Activated CD4-positive, alpha-beta T cell treated with anti-CD3 and anti-CD28 coated beads, Interleukin-2, Interleukin-4, amounts not matched to agents 100 ng/mL and 50 ng/mL, durations not matched to agents 16 hours and 8 hours (primary cell): ENCODE measurements around the gene LSM3.

Experiments used
- DNase-seq: peaks from one replicate; pipeline ENCODE4 v3.0.0-alpha.2; 2020; ENCODE audit warnings: low spot score

LSM3 gene

DNA sequence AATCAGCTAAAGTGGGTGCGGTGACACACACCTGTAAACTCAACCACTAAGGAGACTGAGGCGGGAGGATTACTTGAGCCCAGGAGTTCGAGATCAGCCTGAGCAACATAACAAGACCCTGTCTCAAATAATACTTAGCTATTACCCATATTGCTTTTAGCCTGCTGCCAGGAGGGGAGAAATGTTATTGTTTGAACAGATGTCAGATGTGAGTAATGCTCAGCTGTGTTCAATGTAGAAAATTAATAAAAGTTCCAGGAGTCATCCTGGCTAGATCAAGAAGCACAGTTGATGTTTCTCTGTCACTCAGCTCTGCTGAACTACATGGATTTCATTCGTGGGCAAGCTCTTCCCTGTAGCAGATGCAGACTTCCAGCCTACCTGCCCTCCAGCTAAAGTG, 22.2 kb downstream of the LSM3 start:
- DNase-seq = no peak

DNA sequence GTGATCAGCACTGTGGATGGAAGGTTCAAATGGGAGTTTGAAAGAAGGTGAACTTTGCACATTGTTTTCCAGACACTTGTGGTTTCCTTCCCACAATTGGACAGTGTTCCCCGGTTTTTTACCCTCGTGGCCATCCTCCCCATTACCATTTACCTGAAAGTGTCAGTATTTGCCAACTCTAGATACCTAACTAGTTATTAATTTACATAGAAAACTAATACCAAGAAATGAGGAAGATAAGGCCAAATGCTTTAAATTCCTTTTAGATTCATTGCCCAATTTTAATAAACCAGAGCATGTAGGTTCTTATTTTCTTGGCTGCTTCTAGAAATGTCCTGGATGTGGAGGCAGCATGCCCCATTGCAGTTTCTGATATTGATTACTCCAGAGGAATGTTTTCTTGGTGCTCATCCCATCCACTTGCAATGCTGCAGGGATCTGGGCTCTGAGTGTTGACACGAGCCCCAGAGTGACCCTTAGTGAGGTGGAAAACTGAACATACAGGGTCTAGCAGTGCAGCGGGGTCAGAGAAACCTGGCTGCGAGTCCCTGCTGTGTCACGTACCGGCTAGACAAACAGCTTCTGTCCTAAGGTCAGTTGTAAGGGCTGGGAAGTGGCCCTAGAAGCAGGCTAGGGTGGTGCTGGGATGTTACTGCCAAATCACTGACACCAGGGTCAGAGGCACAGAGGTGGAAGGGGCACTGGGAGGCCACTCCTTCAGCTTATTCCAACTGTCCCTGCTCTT, 23.5 kb downstream of the LSM3 start:
- DNase-seq = no peak

- DNase-seq = no peak
Observed at GRCh38 chr3:14202874-14203520, 24.4 kb downstream of the LSM3 start.

DNA sequence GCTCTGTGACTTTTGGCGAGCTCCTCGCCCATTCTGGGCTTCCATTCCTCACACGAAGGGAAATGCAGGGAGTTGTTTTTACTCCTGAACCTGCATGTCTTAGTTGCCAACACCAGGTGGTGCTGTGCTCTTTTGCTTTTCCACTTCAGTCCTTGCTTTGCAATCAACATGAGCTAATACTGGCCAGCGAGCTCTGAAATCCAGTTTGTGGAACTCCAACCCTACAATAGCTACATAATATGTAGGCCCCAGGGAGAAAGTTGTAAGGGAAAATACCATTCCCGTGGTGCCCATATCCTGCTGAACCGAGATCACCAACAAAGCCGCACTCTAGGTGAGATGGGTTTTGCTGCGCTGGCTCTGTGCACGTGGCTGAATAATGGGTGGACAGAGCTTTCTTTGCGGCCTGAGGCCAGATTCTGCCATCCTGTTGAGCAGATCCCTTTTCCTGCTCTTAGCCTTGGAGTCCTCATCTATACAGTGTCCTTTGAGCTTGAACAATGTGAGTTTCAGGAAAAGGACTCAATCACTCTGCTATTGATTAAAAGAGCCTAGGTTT, 25.0 kb downstream of the LSM3 start:
- DNase-seq = peak; percentile 36

- no peak for DNase-seq
Observed at GRCh38 chr3:14204515-14205284, 26.1 kb downstream of the LSM3 start.

GRCh38 chr3:14206548-14207177, 28.0 kb downstream of the LSM3 start:
- no peak for DNase-seq

DNA sequence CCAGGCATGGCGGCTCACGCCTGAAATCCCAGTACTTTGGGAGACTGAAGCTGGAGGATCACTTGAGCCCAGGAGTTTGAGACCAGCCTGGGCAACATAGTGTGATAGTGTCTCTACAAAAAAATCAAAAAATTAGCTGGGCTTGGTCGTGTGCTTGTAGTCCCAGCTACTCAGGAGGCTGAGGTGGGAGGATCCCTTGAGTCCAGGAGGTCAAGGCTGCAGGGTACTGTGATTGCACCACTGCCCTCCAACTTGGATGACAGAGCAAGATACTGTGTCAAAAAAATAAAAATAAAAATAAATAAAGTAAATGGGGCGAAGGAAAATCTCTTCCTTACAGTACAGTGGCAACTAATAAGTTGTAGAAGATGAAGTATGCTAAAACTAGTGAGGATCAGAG, 29.6 kb downstream of the LSM3 start:
- DNase-seq = no peak

DNA sequence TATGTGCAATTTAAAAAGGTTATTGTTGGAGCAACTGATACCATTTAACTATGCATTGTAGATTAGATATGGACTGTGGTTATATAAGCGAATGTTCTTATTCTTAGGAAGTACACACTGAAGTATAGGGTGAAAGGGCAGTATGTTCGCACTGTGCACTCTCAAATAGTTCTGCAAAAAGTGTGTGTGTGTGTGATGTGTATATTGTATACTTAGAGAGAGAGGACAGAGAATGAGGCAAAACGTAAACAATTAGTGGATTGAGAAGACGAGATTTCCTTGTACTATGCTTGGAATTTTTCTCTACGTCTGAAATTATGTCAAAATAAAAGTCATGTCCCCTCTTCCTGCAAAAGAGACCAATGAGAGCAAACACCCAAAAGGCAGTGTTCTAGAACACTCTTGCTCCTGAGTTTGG, 30.4 kb downstream of the LSM3 start:
- DNase-seq = no peak

- no peak for DNase-seq
Observed at GRCh38 chr3:14209581-14210289, 31.1 kb downstream of the LSM3 start.

DNA sequence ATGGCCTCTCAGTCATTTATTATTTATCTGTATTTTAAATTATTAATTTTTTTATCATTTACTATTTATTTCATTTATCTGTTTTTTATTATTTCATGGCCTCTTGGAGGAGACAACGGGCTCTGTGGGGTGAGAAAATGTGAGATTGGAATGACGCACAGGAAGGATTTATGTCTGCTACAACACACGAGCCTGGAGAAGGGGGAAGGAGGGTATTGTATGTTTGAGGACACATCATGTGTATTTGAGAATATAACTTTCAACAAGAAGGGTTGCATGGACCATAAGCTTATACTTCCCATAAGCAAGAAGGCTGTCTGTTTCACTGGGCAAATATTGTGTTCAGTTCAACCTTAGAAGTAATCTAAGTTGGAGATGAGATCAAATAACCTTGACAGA, 31.7 kb downstream of the LSM3 start:
- no peak for DNase-seq

DNA sequence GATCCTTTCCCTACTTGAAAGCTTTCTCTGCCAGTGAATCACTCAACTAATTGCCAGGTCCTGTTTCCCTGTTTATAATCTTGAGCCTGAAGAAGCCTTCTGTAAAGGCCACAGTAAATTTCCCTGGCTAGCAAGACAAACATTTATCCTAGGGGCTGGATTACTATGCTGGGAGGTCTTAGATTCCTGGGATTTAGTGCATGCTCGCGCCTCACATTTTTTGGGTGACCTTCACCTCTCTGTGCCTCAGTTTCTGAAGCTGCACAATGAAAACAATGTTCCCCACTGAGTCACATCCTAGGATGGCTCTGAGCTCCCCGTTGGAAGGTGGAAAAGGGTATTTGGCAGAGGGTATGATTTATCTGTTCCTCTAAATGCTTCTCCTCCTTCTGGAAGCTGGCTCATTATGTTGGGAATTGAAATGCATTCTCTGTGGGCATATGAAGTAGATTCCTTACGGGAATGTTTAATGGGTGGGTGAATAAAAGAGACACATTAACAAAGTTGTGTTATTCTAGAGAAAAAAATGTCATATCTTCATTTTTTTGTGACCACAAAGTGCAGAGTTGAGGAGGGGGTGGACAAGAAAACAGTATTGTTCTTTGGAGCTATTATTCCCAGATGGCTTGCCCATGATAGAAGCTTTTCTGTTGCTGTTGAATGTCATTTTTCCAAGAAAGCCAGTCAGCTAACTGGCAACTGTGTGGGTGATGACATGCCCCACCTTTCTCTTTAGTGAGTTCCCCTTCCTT, 32.4 kb downstream of the LSM3 start:
- DNase-seq = no peak

DNA sequence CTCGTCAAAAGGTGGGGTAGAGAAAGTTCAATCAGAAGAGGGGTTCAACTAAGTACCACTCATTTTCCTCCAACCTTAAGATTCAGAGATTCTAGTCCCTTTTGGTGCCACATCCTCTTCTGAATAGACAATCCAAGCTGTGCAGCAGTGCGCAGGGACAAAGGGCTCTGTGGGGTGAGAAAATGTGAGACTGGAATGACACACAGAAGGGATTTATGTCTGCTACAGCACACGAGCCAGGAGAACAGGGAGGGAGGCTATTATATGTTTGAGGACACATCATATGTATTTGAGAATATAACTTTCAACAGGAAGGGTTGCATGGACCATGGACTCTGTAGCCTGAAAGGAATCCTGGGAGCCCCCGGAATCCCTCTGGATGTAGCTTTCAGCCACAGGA, 33.0 kb downstream of the LSM3 start:
- DNase-seq = no peak

GRCh38 chr3:14212032-14212431, 33.4 kb downstream of the LSM3 start:
- no peak for DNase-seq

GRCh38 chr3:14213066-14213774, 34.6 kb downstream of the LSM3 start:
- DNase-seq = no peak

DNA sequence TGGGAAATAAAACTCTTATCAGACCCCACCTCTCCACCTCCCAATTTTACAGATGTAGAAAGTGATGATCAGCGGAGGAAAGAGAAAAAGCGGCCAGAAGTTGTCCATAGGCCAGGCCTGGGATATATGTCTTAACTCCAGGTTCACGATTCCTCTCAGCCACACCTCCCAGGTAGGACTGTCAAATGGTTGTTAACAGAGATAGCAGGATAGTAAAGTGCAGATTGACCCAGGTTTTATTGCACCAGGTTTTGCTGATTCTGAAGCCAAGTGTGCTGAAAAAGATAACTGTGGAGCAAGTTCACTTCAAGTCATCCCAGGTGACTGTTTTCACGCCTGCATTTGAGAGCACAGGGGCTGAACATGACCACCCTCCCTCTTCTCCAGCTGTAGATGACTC, 36.1 kb downstream of the LSM3 start:
- no peak for DNase-seq

DNA sequence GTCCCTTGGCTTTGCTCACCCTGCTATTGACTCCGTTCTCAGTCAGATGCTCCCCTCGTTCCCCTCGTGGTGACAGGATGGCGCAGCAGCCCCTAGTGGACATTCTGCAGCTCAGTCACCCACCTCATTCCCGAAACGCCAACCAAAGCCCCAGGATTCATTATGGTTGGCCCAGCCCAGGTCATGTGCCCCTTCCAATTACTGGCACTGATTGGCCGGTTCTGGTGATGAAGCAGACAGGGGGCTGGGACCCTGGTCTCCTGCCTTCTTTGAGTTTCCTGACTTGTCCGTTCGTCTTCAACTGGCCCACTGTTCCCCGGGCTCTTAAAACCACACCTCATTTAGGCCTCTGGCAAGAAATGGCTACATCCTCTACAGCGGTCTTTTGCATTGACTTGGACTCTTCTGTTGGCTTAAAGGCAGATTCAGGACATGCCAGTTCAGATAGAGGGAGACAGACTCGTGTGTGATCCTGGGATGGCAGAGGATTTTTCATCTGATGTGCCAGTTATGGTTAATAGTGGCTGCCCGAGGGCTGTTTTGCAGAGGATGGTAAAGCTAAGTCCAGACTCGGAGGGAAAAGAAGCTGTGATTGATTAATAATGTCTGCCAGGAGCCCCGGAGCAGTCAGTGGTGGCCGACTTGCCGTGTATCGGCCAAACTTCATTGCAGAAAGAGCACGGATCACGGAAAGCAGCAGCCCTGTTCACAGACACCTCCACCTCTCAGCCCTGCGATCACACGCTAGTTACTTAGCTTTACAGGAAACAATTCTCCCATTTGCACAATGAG, 37.8 kb downstream of the LSM3 start:
- DNase-seq = no peak

DNA sequence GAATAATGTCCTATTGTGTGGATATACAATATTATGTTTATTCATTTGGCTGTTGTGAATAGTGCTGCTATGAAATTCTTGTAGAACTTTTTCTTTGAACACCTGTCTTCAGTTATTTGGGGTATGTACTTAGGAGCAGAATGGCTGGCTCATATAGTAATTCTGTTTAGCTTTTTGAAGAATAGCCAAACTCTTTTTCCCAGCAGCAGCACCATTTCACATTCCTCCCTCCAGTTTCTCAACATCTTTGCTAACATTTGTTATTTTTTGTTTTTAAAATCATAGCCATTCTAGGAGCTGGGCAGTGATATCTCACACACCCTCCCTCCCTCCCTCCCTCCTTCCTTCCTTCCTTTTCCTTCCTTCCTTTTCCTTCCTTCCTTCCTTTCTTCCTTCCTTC, 39.7 kb downstream of the LSM3 start:
- DNase-seq = no peak

- no peak for DNase-seq
Observed at GRCh38 chr3:14220933-14221332, 42.3 kb downstream of the LSM3 start.

DNA sequence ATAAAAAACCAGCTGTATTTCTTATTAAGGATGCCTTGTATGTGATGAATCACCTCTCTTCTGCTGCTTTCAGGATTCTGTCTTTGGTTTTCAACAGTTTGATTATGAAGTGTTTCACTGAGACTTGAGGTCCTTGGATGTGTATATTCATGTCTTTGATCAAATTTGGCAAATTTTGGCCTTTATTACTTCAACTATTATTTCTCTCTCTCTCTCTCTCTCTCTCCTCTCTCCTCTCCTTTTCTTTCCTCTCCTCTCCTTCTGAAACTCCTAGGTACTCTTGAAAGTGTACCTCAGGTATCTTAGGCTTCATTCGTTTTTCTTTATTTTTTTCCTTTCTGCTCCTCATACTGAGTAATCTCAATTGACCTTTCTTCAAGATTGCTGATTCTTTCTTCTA, 43.3 kb downstream of the LSM3 start:
- DNase-seq = no peak

DNA sequence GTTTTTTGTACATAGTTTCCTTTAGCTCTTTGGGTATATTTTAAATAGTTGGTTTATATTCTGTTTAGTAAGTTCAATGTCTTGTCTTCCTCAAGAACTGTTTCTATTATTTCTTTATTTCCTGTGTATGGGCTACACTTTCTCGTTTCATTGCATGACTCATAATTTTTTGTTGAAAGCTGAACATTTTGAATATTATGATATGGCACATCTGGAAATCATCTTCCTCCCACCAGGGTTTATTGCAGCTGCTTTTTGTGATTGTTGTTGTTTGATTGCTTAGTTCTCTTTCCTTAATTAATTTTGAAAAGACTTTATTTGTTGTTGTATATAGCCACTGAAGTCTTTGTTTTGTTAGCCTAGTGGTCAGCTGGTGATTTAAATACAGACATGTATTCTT, 43.8 kb downstream of the LSM3 start:
- no peak for DNase-seq
